SU-DHL-6 (cell line): Measurements from ENCODE around the gene SIRT7.

Experiments used
- H2AFZ ChIP-seq: fragments of 200-600 bp; sonication (generic); 2 replicates; pipeline ENCODE4 v1.6.1; 2014; ENCODE audit warnings: low read depth, mild to moderate bottlenecking, moderate library complexity, mixed read lengths, antibody characterized with exemption, low read length; ENCODE audit not compliant: severe bottlenecking
- H3F3A ChIP-seq: fragments of 200-600 bp; shearing (Covaris generic); 2 replicates; pipeline ENCODE4 v1.6.0; 2016; ENCODE audit warnings: antibody characterized with exemption, mild to moderate bottlenecking; ENCODE audit not compliant: insufficient read depth
- H3K27ac ChIP-seq: fragments of 200-600 bp; sonication (generic); 2 replicates; pipeline ENCODE4 v1.5.1; 2016; ENCODE audit warnings: low read depth, mild to moderate bottlenecking, low read length, moderate library complexity, mixed read lengths
- H3K27me3 ChIP-seq: fragments of 200-600 bp; sonication (generic), shearing (Covaris generic); 2 replicates; pipeline ENCODE4 v1.6.0; 2014; ENCODE audit warnings: mild to moderate bottlenecking, low read length
- H3K36me3 ChIP-seq: fragments of 200-600 bp; sonication (generic); 2 replicates; pipeline ENCODE4 v1.6.1; 2014; ENCODE audit warnings: mild to moderate bottlenecking, low read length, mixed read lengths
- H3K4me2 ChIP-seq: fragments of 300-600, 200-600 bp; shearing (Covaris generic), sonication (generic); 2 replicates; pipeline ENCODE4 v1.6.0; 2014; ENCODE audit warnings: low read length, low read depth, mild to moderate bottlenecking; ENCODE audit not compliant: poor library complexity, severe bottlenecking
- H3K4me3 ChIP-seq: fragments of 200-600 bp; sonication (generic); 2 replicates; pipeline ENCODE4 v1.5.1; 2014; ENCODE audit warnings: antibody characterized with exemption, low read length, mild to moderate bottlenecking, mixed read lengths; ENCODE audit not compliant: insufficient read depth, poor library complexity, severe bottlenecking
- H3K79me2 ChIP-seq: fragments of 200-600 bp; sonication (generic); 2 replicates; pipeline ENCODE4 v1.6.1; 2014; ENCODE audit warnings: mild to moderate bottlenecking, low read length, moderate library complexity; ENCODE audit not compliant: insufficient read depth
- H3K9ac ChIP-seq: fragments of 200-600 bp; sonication (generic); 2 replicates; pipeline ENCODE4 v1.7.0; 2014; ENCODE audit warnings: mild to moderate bottlenecking, low read length
- H3K9me2 ChIP-seq: fragments of 200-600 bp; sonication (generic); replicated peaks from 2 replicates; pipeline ENCODE4 v1.6.1; 2014; ENCODE audit warnings: low read length; ENCODE audit not compliant: insufficient read depth
- H3K9me3 ChIP-seq: fragments of 200-600 bp; sonication (generic); 2 replicates; pipeline ENCODE4 v1.6.1; 2014; ENCODE audit warnings: low read length, mixed read lengths; ENCODE audit not compliant: insufficient read depth
- H4K20me1 ChIP-seq: fragments of 200-600 bp; sonication (generic); 2 replicates; pipeline ENCODE4 v1.6.1; 2014; ENCODE audit warnings: low read depth, mild to moderate bottlenecking, antibody characterized with exemption, low read length, moderate library complexity, mixed read lengths
- CTCF ChIP-seq: fragments of 200-600 bp; sonication (generic); IDR thresholded peaks from one replicate; pipeline ENCODE4 v1.5.1; 2017; ENCODE audit warnings: antibody characterized with exemption, mild to moderate bottlenecking, low read length, moderate library complexity; ENCODE audit not compliant: insufficient read depth, poor library complexity, severe bottlenecking
- EZH2phosphoT487 ChIP-seq: fragments of 200-600 bp; sonication (generic), shearing (Covaris generic); conservative IDR thresholded peaks from 2 replicates; pipeline ENCODE4 v1.6.1; 2018; ENCODE audit warnings: mild to moderate bottlenecking, antibody characterized with exemption, low read length, moderate library complexity, mixed read lengths

The SIRT7 gene

DNA sequence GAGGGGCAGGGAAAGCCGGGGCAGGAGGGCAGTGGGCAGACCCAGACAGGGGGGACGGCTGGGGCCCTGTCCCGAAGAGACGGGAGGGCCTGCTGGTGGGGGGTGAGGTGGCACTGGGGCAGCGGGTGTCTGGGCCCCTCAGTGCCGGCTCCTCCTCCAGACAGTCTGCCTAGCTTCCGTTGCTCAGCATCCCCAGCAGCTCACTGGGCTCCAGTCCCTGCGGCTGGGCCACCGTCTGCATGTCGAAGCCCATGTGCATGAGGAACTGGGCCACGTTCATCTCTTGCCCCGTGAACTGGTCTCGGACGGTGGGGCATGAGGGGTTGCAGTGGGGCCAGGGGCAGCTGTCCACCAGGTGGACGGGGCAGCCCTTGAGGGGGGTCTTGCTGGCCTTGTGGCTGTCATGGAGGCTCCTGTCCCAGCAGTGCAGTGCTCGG lies 34.8 kb upstream of the SIRT7 start:
- H3K79me2 ChIP-seq, result peaks cover 15% of the 10 kb centered on the region
- no peaks in the 10 kb centered on the region for H3K9me2 ChIP-seq
- peak overlapping the region; percentile 83 for H3K27ac ChIP-seq
- no peak overlapping the region for H2AFZ ChIP-seq
- TF ChIP-seq CTCF (no peak), EZH2phosphoT487 (no peak)
- peak overlapping the region; percentile 17 for H3K4me2 ChIP-seq
- no peaks in the 10 kb centered on the region for H4K20me1 ChIP-seq
- H3K4me3 ChIP-seq, result no peak overlapping the region
- H3K27me3 ChIP-seq, result no peaks in the 10 kb centered on the region
- H3K9ac ChIP-seq, result peak overlapping the region; percentile 27; the same call in 1 of the 2 replicates
- H3K36me3 ChIP-seq, result no peaks in the 10 kb centered on the region
- H3F3A ChIP-seq, result peaks cover 28% of the 10 kb centered on the region
- no peaks in the 10 kb centered on the region for H3K9me3 ChIP-seq

DNA sequence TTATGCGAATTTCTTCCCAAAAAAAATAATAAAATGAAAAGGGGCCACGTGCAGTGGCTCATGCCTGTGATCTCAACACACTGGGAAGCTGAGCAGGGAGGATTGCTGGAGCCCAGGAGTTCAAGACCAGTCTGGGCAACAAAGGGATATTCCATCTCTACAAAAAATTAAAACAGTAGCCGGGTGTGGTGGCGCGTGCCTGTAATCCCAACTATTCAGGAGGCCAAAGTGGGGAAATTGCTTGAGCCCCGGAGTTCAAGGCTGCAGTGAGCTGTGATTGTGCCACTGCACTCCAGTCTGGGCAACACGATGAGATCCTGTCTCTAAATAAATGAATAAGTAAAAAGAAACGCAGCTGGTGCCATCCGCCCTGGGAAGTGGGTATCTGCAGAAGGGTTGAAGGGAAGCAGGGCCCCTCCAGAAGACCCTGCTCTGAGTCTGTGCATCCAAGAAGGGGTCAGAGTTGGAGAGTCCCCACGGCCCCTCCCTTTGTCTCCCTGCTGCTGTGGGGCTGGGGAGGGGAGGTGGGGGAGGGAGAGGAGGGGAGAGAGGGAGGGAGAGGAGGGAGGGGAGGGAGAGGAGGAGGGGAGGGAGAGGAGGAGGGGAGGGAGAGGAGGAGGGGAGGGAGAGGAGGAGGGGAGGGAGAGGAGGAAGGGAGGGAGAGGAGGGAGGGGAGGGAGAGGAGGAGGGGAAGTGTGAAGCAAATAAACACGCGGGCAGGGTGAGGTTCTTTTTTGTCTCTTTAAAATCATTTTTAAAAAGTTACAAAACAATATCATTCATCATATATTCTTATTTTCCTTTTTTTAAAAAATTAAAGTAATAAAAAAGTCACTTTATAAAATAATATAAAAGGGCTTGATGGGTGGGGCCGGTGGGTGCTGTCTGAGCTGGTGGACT lies 34.1 kb upstream of the SIRT7 start:
- peaks cover 28% of the 10 kb centered on the region for H3F3A ChIP-seq
- no peak for TF ChIP-seq CTCF
- no peak for TF ChIP-seq EZH2phosphoT487
- peak overlapping the region; percentile 27; the same call in 1 of the 2 replicates for H3K9ac ChIP-seq
- no peaks in the 10 kb centered on the region for H3K27me3 ChIP-seq
- no peak overlapping the region for H3K4me3 ChIP-seq
- H3K4me2 ChIP-seq, result peak overlapping the region; percentile 17
- H3K36me3 ChIP-seq, result no peaks in the 10 kb centered on the region
- no peaks in the 10 kb centered on the region for H4K20me1 ChIP-seq
- no peak overlapping the region for H2AFZ ChIP-seq
- peak overlapping the region; percentile 83 for H3K27ac ChIP-seq
- H3K9me2 ChIP-seq, result no peaks in the 10 kb centered on the region
- H3K79me2 ChIP-seq, result peaks cover 7% of the 10 kb centered on the region
- no peaks in the 10 kb centered on the region for H3K9me3 ChIP-seq

GRCh38 chr17:81950501-81950900 lies 32.5 kb upstream of the SIRT7 start:
- no peak overlapping the region for H3K9ac ChIP-seq
- H2AFZ ChIP-seq, result no peak overlapping the region
- peak overlapping the region; percentile 86 for H3K27ac ChIP-seq
- H3K9me2 ChIP-seq, result no peaks in the 10 kb centered on the region
- H4K20me1 ChIP-seq, result no peaks in the 10 kb centered on the region
- TF ChIP-seq EZH2phosphoT487 (no peak), CTCF (no peak)
- H3F3A ChIP-seq, result peaks cover 28% of the 10 kb centered on the region
- no peak overlapping the region for H3K4me3 ChIP-seq
- peak overlapping the region; percentile 34 for H3K4me2 ChIP-seq
- H3K79me2 ChIP-seq, result no peaks in the 10 kb centered on the region
- no peaks in the 10 kb centered on the region for H3K36me3 ChIP-seq
- H3K27me3 ChIP-seq, result no peaks in the 10 kb centered on the region
- H3K9me3 ChIP-seq, result no peaks in the 10 kb centered on the region
